HCT116 (cell line): ENCODE results near the gene PMM1.

ENCODE experiments used
- CEBPB ChIP-seq: IDR thresholded peaks from 2 replicates; pipeline ENCODE4 v1.6.1; 2012; ENCODE audit warnings: low read depth
- POLR2A ChIP-seq: IDR thresholded peaks from 2 replicates; pipeline ENCODE4 v1.7.0; 2011; ENCODE audit warnings: borderline replicate concordance; ENCODE audit not compliant: insufficient read depth, insufficient read length; ENCODE audit errors: extremely low read depth
- POLR2AphosphoS5 ChIP-seq: IDR thresholded peaks from 2 replicates; pipeline ENCODE4 v1.6.1; 2011; ENCODE audit warnings: mild to moderate bottlenecking, low read depth, low read length, moderate library complexity
- TF ChIP-seq, protein P1 (sequence below), 3 experiments: fragments of 200-600 bp in 1 of 3; sonication (generic) in 1 of 3; IDR thresholded peaks in 2 of 3; conservative IDR thresholded peaks in 1 of 3; 2 replicates each; pipeline ENCODE4 v1.5.1; 2012 to 2017; ENCODE audit warnings: low read depth in 2 of 3, low read length in 2 of 3, antibody characterized with exemption in 1 of 3, borderline replicate concordance in 1 of 3, control low read depth in 1 of 3, mild to moderate bottlenecking in 1 of 3, mixed read lengths in 1 of 3, mixed run types in 1 of 3, moderate library complexity in 1 of 3; ENCODE audit not compliant: insufficient read depth in 1 of 3
- TF ChIP-seq, protein P2 (sequence below): IDR thresholded peaks from 2 replicates; pipeline ENCODE4 v1.6.1; 2012

DNA sequence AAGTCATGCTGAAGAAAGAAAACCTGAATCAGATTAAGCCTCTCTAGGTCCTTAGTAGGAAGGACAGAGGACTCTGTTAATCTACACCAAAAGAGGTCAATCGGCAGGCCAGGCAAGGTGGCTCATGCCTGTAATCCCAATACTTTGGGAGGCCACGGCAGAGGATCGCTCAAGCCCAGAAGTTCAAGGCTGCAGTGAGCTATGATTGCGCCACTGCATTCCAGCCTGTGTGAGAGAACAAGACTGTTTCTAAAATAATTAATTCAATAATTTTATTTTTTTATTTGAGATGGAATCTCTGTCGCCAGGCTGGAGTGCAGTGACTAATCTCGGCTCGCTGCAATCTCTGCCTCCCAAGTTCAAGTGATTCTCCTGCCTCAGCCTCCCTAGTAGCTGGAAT lies 35.9 kb upstream of the PMM1 start:
- TF ChIP-seq, protein P1, sequence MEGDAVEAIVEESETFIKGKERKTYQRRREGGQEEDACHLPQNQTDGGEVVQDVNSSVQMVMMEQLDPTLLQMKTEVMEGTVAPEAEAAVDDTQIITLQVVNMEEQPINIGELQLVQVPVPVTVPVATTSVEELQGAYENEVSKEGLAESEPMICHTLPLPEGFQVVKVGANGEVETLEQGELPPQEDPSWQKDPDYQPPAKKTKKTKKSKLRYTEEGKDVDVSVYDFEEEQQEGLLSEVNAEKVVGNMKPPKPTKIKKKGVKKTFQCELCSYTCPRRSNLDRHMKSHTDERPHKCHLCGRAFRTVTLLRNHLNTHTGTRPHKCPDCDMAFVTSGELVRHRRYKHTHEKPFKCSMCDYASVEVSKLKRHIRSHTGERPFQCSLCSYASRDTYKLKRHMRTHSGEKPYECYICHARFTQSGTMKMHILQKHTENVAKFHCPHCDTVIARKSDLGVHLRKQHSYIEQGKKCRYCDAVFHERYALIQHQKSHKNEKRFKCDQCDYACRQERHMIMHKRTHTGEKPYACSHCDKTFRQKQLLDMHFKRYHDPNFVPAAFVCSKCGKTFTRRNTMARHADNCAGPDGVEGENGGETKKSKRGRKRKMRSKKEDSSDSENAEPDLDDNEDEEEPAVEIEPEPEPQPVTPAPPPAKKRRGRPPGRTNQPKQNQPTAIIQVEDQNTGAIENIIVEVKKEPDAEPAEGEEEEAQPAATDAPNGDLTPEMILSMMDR (IDR thresholded peaks at IDR 0.05 in 2 of 3, conservative IDR thresholded peaks at IDR 0.05 in 1 of 3; ENCODE audit: borderline replicate concordance in 1 of 3, insufficient read depth in 1 of 3, low read depth in 2 of 3, low read length in 2 of 3): no peak
- TF ChIP-seq, protein P2, sequence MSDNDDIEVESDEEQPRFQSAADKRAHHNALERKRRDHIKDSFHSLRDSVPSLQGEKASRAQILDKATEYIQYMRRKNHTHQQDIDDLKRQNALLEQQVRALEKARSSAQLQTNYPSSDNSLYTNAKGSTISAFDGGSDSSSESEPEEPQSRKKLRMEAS: no peak
- no peak for TF ChIP-seq CEBPB
- TF ChIP-seq POLR2A: no peak
- no peak for TF ChIP-seq POLR2AphosphoS5
